Stimulated activated naive CD4-positive, alpha-beta T cell treated with Interleukin-2 at 50 U/mL for 16 hours (primary cell): Measurements from ENCODE around the gene MAPRE2.

ENCODE experiments used
- DNase-seq: peaks from one replicate; lab custom pipeline; 2025; lab: John Stamatoyannopoulos, UW

The MAPRE2 gene

GRCh38 chr18:35040988-35041814, at the start of gene MAPRE2:
Gene MAPRE2 (plus strand): TSS chr18:35041413. CDS start chr18:35041540, 127 bp downstream.
- peak; percentile 99 for DNase-seq

DNA sequence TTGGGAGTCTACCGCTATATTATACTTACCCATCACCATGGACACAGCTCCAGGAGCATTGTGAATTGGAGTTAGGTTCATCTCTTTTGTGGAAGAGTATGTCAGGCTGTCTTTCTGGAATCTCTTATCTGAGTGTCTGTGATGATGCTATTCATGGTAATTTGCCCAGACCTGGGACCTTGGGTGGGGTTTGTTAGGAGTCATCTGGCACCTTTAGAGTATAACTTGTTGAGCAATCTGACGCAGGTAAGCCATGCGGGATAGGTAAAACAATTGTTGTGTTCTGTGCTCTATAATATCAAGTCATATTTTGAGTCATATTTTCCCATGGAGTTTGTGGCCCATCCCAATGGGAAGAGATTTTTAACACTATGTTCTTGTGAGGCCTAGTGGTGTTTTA, 49.7 kb upstream of the MAPRE2 start:
- DNase-seq = no peak

DNA sequence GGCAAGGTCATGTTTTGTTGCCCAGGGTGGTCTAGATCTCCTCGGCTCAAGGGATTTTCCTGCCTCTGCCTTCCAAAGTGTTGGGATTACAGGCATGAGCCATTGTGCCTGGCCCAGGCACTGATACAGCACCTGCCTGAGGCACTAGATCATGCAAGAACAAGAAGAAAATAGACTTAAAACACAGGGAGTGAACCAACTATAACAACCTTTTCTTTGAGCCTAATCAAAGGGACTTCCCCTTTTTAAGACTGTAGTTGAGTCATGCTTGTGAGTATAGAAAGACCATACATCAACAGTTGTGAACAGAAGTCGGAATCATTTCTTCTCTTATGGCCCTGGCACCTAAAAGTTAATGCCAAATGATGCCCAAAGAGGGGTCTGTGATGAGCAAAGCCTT, 47.9 kb upstream of the MAPRE2 start:
- DNase-seq = no peak

DNA sequence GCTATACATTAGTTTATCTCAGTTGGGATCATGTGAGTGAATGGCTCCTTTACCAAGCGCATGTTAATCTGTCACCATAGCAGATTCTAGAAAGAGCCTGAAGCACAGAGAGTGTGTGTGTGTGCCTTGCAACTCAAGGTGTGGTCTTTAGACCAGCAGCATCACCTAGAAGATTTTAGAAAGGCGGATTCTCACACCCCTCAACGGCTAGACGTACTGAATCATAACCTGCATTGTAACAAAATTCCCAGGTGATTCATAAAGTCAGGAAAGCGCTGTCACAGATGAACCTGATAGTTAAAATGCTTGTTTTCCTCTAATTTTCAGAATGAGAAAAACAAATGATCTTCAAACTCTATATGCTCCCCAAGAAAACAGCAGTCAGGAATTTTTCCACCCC, 45.5 kb upstream of the MAPRE2 start:
- DNase-seq = no peak

DNA sequence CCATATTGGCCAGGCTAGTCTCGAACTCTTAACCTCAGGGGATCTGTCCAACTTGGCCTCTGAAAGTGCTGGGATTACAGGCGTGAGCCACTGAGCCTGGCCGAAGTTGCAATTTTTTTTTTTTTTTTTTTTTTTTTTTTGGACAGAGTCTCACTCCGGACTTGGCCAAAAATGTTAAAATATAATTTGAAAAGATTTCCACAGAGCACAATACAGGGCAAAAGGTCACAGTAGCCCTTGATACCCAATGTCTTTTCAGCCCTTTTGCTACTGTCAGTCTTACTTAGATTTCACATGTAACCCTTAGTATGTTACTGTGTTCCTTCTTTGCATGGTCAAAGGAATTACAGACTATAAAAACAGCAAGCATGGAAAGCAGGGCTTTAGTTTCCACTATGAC, 42.6 kb upstream of the MAPRE2 start:
- DNase-seq = no peak

- DNase-seq = no peak
These were observed 41.4 kb upstream of the MAPRE2 start for GRCh38 chr18:34999756-35000289.

DNA sequence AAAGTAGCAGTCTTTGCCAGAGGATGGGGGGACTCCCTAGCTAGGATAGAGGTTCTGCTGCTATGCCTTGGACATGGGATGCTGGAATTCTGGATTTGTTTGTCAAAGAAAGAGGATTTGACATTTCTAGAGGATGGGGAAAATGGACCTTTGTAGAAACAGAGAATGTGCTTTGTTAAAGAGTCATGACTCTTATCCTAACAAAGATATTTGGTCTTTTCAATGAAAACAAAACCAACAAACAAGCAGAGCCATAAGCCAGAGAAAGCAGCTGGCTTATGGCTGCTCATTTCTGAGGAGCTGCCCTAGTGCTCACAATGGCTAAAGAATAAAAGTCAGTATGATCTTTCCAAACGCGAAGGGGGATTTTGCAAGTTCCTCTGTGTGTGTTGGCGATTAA, 40.8 kb upstream of the MAPRE2 start:
- no peak for DNase-seq

DNA sequence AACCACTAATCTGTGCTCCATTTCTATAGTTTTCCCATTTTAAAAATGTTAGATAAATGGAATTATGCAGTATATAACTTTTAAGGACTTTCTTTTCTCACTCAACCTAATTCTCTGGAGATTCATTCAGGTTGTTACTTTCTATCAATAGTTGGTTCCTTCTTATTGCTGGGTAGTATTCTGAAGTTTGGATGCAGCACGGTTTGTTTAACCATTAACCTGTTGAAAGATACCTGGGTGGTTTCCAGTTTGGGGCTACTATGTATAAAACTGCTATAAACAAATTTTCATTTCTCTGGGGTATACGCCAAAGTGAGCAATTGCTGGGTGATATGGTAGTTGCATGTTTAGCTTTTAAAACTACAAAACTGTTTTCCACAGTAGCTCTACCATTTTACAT, 39.1 kb upstream of the MAPRE2 start:
- no peak for DNase-seq

DNA sequence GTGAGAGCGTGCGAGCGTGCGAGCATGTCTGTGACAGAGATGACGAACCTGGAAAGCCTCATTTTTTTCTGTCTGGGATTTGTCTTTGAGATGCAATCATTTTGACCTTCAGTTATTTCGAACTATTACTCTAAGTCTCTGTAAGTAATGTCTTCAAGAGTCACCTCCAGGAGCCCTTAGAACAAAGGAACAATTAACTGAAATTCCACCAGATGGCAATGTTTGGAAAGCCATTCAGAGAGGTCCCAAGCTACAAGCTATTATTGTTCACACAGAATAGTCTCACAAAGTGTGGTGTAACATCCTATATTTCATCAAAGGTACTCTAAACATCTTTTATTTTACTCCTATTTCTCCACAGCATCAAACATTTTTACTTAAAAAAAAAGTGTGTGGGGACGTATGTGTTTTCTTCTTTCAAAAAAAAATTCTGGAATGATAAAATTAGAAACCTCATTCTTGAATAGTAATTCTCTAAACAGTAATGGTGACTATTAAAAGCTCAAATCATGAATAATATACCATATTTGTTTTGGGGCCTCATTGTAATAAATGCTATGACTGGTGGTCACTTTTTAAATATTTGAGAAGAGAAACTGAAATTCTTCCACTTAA, 35.1 kb upstream of the MAPRE2 start:
- DNase-seq = no peak

DNA sequence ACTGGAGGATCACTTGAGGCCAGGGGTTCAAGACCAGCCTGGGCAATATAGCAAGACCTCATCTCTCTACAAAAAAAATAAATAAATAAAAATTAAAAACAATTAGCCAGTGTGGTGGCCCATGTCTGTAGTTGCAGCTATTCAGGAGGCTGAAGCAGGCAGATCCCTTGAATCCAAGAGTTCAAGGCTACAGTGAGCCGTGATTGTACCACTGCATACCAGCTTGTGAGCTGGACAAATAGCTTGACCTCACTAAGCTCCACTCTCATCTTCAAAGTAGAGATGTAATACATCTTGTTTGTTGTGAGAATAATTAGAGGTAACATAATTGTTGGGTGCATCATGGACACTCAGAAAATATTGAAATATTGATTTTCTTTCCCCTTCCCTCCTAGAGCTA, 31.1 kb upstream of the MAPRE2 start:
- no peak for DNase-seq

GRCh38 chr18:35010993-35011392, 30.2 kb upstream of the MAPRE2 start:
- DNase-seq = no peak

- no peak for DNase-seq
These were observed 21.3 kb upstream of the MAPRE2 start for GRCh38 chr18:35019933-35020332.

GRCh38 chr18:35022426-35023001, 18.7 kb upstream of the MAPRE2 start:
- DNase-seq = no peak

DNA sequence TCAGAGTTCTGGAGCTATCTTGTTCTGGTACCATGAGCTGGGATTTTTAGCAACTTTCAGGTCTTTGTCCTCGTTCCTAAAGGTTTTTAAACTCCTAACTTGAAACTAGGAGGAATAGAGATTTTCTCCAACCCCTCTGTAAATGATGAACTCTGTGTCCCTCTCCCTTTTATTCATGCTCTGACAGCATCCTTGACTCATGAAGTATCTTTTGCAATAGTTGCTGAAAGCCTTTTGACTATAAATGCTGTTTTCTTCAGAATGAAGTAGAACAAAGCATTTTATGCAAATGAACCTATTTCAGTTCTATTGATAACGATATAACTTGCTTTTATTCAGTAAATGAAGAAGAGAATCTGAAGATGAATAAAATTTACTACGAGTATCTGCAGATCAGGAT, 17.0 kb upstream of the MAPRE2 start:
- DNase-seq = no peak

- DNase-seq = no peak
These were observed 16.2 kb upstream of the MAPRE2 start for GRCh38 chr18:35024965-35025364.

- DNase-seq = no peak
These were observed 14.7 kb upstream of the MAPRE2 start for GRCh38 chr18:35026407-35027061.

GRCh38 chr18:35027206-35027605, 14.0 kb upstream of the MAPRE2 start:
- no peak for DNase-seq

DNA sequence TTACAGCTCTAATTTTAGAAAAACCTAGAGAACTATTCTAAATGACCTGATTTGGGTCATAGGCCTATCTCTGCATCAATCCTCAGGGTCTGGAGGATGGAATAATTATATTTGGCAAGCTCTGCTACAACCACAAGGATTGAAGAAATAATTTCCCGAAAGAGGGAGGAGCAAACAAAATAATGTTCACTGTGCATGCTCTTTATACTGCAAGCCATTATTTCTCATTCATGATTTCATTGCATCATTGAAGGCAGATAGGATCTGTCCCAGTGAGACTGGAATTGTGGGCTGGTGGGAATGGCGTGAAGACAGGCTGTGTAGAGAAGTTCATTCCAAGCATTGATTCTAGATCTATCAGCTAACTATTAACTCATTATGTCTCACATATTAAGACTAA, 12.7 kb upstream of the MAPRE2 start:
- DNase-seq = no peak

DNA sequence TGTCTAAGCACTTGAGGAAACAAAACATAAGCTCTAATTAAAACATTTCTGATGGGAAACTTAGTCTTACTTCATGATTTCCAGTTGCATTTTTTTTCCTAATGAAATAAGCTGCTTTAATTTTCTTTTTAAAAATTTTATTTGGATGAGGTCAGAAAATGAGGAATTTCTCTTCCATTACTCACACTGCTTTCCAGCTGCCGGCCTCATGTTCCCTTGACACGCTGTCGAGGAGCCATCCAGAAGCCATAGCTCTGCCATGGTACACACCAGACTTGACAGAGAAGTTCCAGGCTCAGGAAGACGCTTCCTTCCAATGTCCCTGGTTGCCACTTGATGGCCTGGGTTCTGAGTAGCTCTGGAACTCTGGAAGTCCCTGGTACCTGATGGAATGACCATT, 12.1 kb upstream of the MAPRE2 start:
- DNase-seq = no peak

GRCh38 chr18:35029770-35030169, 11.4 kb upstream of the MAPRE2 start:
- DNase-seq = no peak

DNA sequence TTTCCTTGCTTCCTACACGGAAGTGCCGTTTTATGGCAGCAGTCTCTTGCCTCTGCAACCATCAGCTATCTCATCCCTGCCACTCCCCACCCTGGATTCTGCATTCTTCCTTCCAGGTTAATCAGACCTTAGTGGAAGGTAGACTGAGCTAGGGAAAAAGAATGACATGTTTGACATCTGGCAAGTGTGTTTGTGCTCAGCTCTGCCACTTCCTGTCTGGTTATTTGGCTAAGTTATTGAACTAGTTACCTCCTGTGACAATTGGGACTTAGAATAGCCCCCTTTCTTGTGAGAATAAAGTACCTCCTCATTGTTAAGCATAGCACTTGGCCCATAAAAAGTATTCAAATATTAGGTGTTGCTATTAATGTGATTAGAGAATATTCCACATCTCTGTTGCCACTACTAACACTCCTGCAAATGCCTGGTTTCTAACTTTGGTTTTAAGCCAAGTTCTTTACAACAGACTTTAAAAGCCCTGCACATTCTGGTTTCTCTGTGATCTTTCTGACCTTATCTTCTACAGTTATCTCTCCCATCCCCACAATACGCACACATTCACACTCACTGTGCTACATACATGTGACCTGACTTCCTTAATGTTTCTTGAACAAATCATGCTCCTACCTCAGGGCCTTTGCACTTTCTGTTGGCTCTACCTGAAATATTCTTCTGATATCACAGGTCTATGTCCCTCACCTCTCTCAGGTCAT, 10.8 kb upstream of the MAPRE2 start:
- DNase-seq = no peak

DNA sequence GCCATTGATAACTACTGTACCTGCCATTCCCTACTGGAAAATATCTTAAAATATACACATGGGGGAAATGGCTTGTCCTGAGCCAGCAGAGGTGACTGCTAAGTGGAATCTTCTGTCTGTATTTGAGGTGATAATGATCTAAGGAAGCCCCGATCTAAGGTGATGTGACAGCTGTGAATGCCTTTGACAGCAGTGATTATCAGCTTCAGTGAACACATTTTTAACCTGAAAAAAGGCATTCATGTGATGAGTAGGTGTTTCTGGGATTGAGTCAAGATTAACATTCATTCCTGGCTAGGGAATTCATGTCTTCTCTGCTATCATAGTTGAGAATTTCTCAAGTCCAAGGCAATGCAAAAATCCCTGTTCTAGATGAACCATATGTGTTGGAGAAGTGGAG, 9.1 kb upstream of the MAPRE2 start:
- no peak for DNase-seq
